Measurements from ENCODE around the gene PTTG1IP. TPM values are rescaled to one million over a fixed set of nuclear protein-coding genes. Genes with fewer than 3 reads are reported as not detected.
"Not testable (repeated sequence)": the region's sequence is repeated elsewhere in the genome, so short reads cannot be mapped to it uniquely, and the experiment has no call there.

PTTG1IP gene
- total RNA-seq, 1 experiment from 2014 or later, result 558 TPM

DNA sequence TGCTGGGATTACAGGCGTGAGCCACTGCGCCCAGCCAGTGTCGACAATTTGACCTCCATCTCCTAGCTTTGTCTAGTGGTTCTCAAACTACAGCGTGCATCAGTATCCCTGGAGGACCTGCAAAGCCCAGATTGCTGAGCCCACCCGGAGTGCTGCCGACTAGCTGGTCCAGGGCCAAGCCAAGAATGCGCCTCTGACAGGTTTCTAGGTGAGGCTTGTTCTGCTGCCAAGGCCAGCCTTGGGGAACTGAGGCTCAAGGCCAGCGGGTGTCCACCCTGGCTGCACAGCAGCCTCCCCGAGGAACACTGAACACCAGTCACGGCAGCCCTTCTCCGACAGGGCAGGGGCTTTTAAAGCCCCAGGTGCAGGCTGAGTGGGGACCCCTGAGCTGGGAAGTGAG is 9.8 kb upstream of the PTTG1IP start:
- no peak for DNase-seq (ENCODE audit: low read depth)

GRCh38 chr21:44881198-44881872 is 7.8 kb upstream of the PTTG1IP start:
- DNase-seq (ENCODE audit: low read depth), result peak; percentile 85

DNA sequence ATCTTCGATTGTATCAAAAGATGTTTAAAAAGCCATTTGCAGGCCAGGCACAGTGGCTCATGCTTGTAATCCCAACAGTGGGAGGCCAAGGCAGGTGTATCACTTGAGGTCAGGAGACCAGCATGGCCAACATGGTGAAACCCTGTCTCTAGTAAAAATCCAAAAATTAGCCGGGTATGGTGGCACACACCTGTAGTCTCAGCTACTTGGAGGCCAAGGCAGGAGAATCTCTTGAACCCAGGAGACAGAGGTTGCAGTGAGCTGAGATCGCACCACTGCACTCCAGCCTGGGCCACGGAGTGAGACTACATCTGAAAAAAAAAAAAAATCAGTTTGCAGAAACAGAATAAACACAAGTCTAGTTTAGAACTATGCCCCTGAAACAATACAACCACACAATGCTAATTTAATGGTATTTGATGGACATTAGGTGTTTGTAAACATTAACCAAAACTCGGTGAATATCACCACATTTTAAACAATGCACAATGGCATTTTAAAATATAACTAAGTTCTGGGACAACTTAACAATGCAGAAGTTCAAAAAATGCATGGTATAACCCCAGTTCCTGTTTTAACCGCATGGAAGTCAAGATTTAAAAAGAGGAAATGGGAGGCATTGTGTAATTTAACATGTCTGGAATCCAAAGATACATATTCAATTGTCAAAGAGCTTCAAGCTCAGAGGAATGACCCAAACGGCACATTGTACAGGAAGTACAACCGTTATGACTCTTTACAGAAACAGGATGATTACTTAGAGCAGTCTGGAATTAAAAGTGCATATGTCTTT is 7.1 kb upstream of the PTTG1IP start:
- DNase-seq (ENCODE audit: low read depth), result peak; percentile 70

- not testable (repeated sequence) for DNase-seq (ENCODE audit: low read depth)
Observed at GRCh38 chr21:44879238-44879637, 5.7 kb upstream of the PTTG1IP start.

- DNase-seq (ENCODE audit: low read depth), result no peak
Observed at GRCh38 chr21:44878053-44878982, 4.8 kb upstream of the PTTG1IP start.

GRCh38 chr21:44876849-44877575 is 3.5 kb upstream of the PTTG1IP start:
- DNase-seq (ENCODE audit: low read depth), result no peak

DNA sequence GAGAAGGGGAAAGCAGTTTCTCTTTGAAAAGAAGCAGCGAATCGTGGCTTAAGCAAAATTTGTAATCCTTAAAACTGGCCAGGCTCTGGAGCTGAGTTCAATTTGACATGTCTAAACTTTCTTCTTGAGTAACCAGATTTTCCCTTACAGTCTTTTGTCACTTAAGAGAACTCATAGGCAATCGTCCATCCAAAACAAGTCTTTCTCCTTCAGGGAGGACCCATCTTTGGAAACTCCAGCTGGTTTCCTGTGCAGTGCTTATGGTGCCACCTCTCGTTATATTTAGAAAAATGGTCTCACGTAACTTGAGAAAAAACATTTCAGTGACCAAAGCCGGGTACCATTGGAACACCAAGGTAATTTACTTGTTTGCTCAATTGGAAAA is 1.8 kb upstream of the PTTG1IP start:
- DNase-seq (ENCODE audit: low read depth), result peak; percentile 82

DNA sequence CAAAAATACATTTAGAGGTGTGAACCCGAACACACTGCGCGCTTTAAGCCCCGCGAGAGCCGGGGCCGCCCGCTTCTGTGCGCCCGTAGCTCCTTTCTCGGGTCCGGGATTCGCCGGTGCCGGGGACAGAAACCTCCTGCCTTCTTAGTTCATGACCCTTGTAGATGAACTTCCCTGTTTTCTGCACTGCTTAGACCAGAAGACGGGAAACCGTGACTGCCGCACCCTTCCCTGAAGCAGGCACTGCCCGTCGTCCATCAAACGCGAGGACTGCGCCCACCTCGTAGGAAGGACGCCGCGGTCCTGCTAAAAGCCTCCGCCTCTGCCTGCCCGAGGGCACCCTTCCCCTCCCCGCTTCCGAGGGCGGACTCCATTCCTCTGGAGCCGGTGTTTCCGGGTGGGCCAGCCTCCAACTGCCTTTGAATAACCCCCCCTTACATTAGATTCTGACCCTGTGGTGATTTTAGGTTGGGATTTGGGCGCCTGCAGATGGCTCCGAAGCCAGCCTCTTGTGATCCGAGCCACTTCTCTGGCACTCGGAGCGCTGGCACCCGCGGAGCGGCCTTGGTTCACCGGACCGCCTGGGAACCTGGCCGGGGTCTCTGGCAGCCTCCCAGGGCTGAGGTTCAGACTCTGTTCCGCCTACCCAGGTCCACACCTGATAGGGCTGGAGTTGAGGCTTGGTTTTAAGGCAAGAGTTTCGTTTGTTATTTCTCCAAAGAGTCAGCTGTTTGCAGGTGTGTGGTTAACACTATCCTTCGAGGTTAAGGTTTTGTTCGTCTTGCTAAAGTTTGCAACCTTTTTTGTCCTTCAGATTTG is 1.2 kb upstream of the PTTG1IP start:
- DNase-seq (ENCODE audit: low read depth), result peak; percentile 46

- no peak for DNase-seq (ENCODE audit: low read depth)
Observed at GRCh38 chr21:44874240-44874496, 678 bp upstream of the PTTG1IP start.

- peak; percentile 71 for DNase-seq (ENCODE audit: low read depth)
Observed at GRCh38 chr21:44872649-44873355, 688 bp downstream of the PTTG1IP start.

DNA sequence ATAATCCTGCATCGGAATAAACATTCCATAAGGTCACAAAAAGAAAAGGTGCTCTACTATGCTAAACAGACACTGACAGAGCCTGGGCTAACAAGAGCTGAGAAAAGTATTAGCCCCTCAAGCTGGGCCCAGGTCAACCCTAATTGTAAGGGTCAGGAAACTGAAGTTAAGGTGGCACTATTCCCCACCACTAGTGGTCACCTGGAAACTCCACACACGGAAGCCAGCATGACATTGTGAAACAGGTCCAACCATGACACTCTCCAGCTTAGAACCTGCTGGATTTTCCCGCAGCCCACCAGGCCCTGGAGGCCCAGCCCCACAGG is 1.2 kb downstream of the PTTG1IP start:
- no peak for DNase-seq (ENCODE audit: low read depth)

GRCh38 chr21:44871576-44872269 is 1.8 kb downstream of the PTTG1IP start:
- DNase-seq (ENCODE audit: low read depth), result peak; percentile 78

- peak; percentile 78 for DNase-seq (ENCODE audit: low read depth)
Observed at GRCh38 chr21:44870748-44871495, 2.6 kb downstream of the PTTG1IP start.

DNA sequence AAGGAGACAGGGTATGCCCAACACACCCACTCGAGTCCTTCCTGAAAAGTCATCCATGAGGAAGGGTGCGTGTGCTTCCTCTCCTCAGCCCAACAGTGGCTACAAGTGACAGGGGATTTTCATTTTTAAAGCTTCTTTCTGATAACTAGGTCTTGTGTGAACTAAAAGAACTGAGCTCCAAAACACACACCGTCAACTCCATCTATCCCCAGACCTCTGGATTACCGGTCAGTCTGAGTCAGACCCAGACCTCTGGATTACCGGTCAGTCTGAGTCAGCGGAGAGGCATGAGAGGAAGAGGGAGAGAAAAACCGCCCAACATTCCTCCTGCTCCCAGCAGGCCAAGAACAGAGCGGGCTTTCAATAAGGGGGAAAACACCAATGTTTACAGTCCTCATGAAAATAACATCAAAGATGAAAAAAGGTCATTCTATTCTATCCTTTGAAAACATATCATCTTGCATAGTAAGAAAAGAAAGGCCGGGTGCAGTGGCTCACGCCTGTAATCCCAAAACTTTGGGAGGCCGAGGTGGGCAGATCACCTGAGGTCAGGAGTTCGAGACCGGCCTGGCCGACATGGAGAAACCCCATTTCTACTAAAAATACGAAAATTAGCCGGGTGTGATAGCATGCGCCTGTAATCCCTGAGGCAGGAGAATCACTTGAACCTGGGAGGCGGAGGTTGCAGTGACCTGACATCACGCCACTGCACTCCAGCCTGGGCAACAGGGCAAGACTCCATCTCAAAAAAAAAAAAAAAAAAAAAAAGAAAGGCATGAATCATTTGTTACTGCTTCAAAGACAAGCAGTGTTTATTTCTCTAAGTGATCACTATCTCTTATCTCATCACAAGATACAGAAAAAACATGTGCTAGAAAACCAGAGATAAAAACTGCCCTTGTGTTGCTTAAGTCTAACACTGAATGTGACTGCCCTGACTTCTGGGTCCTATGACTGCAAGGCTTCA is 3.4 kb downstream of the PTTG1IP start:
- DNase-seq (ENCODE audit: low read depth), result peak; percentile 100

DNA sequence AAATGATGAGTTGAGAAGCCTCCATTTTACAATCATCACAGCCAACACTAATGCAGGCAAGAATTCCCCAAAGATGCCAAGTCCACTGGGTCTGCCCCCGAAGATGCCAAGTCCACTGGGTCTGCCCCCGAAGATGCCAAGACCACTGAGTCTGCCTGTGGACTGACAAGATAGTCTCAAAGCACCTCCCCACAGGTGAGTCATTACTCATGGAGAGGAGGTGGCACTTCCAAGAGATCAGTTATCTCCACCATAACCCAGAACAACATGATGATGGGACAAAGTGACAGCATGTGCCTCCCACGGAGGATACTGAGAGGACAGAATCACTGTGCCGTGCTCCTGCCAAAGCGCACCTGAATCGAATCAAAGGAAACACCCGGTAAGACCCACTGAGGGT is 4.8 kb downstream of the PTTG1IP start:
- DNase-seq (ENCODE audit: low read depth), result no peak

- DNase-seq (ENCODE audit: low read depth), result no peak
Observed at GRCh38 chr21:44867999-44868700, 5.3 kb downstream of the PTTG1IP start.

- DNase-seq (ENCODE audit: low read depth), result no peak
Observed at GRCh38 chr21:44867464-44867863, 6.0 kb downstream of the PTTG1IP start.

Data from M059J (cell line).